Activated CD4-positive, alpha-beta T cell treated with anti-CD3 and anti-CD28 coated beads for 24 hours (primary cell): ENCODE measurements around the gene SERPIND1.
"Not testable (repeated sequence)": the region's sequence is repeated elsewhere in the genome, so short reads cannot be mapped to it uniquely, and the experiment has no call there.

Experiments used
- DNase-seq, 2 donors: peaks; one replicate each; pipeline ENCODE4 v3.0.0-alpha.2; 2020; ENCODE audit warnings: low read depth in 2 of 2

Gene SERPIND1, protein sequence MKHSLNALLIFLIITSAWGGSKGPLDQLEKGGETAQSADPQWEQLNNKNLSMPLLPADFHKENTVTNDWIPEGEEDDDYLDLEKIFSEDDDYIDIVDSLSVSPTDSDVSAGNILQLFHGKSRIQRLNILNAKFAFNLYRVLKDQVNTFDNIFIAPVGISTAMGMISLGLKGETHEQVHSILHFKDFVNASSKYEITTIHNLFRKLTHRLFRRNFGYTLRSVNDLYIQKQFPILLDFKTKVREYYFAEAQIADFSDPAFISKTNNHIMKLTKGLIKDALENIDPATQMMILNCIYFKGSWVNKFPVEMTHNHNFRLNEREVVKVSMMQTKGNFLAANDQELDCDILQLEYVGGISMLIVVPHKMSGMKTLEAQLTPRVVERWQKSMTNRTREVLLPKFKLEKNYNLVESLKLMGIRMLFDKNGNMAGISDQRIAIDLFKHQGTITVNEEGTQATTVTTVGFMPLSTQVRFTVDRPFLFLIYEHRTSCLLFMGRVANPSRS

DNA sequence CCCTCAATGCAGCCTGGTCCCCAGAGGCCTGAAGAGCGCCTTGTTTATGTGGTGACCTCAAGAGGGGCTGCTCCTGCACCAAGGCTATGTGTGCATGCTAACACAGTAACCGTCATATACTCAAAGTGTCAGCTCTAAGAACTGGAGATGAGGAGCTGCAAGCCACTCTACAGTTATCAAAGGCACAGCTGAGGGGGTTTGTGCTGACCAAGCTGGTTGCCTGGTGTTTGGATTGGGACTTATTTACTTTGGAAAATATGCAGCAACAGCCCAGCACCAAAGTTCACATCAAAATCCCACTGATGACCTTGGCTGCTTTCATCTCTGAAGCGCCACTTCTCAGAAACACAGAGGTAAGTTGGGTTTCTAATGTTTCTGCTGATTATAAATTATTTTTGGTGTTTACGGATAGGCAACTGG is at the start of gene SERPIND1:
TSS of gene SERPIND1 (plus strand) at position 321 of the 420 bp plus-strand sequence. CDS start 5,200 bp downstream, outside the sequence.
- no peak for DNase-seq

DNA sequence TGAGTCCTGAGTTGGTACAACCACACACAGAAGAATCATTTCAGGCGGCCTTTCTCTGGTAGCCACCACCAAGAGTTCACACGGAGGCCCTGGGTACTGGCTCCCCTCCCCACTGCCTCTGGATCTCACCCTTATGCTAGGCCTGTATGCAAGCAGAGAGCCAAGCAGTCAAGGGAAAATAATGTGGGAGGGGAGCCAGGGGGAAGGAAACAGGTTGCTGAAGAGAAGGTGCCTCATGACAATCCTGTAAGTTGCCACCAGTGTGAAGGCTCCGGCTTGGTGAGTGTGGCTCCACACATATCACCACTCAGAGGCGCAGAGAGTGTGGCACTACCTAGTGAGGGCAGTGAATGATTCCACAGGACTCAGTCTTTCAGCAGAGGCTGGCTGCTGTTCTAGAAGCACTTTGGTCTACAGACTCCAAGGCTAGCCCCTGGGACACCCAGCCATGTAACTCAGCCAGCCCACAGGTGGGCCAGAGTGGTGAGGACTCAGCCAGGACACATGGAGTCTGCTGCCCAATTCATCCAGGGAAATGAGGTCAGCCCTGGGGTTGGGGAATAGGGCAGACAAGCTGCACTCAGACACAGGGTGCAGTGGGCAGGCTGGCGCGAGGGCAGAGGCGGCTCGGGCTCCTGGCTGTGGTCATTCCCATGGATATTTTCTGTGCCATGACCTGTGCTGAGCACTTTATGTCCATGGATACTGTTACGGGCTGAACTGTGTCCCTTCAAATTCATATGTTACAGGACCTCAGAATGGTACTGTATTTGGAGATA is 49.0 kb upstream of the SERPIND1 start:
- no peak for DNase-seq

DNA sequence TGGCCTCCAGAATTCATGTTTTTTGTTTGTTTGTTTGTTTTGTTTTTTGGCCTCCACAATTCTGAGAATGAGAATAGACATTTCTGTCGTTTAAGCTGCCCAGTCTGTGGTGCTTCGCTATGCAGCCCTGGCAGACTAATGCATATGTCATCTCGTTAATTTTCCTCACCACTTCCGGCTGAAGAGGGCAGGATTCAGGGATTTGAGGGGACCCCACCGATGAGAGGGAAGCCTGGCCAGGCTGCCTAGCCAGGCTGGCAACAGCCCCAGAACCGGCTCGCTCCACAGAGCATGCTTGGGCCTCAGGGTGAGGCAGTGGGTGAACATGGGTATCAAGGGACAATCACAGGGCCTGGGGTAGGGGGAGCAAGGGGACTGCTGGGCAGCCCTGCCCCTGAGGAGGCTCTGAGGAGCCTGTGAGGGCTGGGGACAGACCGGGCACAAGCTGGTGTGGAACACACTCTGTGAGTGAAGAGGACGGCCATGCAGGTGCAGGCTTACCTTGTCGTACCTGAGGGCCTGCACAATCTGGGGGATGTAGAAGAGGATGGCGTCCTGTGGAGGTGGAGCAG is 47.8 kb upstream of the SERPIND1 start:
- DNase-seq, result no peak

DNA sequence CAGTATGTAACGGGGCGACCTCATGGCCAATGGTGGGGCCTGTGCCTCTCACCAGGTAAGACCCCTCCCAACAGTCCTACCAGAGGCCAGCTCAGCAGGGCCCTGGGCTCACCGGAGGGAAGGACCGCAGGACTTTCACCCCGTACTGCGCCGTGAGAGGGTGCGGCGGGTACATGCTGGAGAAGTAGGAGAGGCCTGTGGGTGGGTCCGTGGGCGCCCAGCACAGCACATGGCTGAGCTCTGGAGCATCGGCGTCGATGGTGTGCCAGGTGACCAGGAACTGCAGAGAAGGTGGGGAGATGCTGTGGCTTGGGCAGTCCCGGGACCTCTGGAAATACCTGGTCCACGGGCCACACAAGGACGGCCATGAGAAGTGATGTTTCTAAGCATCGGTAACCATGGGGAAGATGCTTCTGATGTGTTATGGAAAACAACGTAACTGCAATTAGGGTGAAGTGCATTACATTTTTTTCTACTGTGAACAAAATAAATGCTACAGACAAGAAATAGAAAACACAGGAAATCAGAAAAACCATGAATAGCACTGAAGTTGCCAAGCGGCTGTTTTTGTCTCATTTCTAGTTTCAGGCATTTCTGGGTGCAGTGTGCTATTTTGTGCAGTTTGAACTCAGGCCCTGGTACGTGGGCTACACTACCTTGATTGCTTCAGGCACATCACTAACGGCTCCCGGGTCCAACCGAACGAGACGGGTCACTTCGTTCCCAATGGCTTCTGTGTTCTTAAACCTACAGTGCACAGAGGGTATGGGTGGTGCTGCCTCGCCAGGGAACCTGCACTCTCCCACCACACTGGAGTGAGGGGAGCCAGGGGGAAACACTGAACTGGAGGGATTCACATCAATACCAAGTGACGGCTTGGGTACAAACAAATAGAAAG is 46.5 kb upstream of the SERPIND1 start:
- no peak for DNase-seq

DNA sequence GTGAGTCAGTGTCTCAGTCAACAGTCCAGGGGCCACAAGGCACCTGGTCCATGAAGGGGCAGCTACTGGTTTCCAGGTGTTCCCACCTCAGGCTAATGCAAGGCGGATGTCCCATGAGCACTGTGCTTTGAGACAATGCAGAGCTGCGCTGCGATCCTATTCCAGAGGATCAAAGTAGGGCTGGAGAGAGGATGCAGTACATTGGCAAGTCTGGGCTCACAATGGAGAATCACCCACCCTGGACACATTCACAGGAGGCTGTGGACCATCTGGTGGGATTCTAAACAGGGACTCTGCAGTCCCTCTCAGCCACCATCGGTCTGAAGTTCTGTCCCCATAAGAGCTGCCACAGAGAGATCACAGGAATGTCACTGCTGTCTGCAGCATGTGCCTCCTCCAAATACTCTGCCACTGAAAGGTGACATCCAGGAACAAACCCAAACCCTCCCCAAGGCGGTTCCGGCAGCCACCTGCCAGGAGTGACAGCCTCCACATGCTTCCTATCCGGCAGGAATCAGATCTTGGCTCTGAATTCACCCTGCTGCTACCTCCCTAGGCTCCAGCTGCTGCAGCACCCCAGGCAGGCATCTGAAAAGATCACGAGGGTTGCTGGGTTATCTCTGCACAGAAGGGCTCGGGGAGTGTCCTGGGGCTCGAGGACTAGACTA is 45.3 kb upstream of the SERPIND1 start:
- no peak for DNase-seq

DNA sequence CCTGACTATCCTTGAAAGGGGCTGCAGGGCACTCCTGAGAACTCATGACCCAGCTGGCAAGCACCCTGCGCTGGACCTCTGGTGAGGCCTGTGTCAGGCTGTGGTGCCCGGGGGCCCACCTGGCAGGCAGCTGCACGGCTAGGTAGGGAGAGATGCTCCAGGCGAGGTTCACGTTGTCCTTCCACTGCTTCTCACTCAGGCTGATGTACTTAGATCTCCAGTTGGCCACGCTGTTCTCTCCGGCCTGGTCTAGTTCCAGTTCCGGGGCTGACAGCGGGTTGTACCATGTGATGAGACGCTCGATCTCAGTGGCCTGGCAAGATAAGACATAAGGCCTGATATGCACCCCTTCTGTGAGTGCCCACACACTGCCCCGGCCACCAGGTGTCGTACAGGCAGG is 44.7 kb upstream of the SERPIND1 start:
- no peak for DNase-seq

DNA sequence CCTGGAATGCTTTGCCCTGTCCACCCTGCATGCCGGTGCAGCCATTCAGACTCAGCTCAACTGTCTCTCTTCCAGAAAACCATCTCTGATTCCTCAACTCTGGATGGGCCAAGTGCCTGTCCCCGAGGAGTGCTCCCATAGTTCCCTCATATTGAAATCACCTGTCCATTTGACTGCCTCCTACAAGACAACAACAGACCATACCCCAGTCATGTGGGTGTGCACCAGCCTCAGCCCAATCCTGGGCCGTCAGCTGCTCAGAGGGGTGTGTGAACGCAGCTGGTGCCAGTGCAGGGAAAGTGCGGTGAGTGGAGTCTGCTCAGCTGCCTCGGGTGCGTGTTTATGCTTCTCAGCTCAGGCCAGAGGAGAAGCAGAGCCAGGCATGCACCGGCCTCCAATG is 41.5 kb upstream of the SERPIND1 start:
- not testable (repeated sequence) for DNase-seq

DNA sequence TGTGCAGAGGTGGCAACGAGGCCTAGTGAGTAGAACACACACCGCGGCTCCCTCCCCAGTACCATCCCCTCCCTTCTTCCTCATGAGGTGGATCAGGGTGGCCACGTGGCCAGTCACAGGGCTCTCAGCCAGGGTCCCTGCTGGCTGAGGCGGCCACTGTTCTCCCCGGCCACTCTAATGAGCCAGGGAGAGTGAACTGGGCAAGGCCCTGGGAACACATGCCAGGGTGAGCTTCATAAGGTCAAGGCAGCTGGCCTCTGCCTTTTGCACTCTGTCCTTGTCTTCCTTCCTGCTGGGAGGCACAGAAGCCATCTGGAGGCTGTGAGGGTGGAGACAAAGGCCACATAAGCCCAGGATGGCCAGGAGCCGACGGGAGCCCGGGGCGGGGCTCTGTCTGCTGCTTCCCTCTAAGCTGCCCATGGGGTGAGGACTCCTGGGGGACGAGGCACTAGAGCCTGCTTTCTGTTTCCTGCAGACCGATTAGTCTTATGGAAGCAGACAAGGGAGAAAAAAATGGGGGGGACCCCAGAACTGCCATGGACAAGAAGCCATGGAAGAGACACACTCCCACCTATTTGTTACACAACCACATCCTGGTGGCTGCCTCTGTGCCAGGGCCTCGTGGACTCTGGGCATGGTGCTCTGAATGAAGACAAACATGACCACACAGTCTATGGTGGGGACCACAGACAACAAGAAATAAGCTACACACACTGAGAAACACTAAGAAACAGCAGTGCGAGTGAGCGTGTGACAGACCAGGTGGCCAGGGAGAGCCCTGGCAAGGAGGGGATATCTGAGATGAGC is 38.4 kb upstream of the SERPIND1 start:
- DNase-seq, result not testable (repeated sequence)

DNA sequence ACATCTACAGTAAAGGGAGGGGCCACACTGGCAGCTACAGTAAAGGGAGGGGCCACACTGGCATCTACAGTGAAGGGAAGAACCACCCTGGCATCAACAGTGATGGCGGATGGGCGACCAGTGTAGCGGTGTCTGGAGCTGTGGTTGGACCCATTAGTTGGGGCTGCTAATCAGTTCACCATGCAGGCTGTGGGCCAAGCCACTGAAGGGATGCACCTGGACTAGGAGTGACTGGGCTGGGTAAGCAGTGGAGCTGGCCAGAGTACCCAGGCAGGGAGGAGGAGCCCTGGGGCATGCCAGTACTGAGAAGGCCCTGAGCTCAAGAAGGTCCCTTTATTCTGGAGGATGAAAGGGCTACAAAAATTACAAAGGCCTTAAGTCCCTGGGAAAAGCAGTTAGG is 37.0 kb upstream of the SERPIND1 start:
- not testable (repeated sequence) for DNase-seq

DNA sequence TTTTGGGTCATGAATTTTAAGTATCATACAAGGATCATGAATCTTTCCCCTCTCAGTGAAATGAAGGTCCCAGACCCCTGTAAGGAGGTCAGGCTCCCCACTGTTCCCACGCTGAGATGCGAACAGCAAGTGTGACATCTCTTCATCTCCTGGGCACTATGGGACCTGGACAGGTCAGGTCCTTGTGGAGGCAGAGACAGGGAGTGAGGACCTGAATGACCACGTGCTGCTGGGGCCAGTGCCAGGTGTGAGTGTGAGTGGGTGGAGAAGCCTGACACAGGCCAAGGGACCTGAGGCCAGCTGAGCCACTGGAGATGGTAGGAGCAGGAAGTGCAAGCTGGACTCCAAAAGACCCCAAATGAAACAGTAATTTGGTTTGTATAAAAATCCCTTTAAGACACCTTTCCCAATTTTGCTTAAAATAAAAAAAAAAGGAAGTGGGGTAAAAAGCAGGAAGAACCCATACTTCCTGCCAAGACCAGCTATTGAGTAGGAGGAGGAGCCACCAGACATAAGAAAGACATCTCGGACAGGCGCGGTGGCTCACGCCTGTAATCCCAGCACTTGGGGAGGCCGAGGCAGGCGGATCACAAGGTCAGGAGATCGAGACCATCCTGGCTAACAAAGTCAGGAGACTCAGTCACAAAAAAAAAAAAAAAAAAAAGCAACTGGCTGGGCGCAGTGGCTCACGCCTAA is 35.4 kb upstream of the SERPIND1 start:
- DNase-seq, result no peak

DNA sequence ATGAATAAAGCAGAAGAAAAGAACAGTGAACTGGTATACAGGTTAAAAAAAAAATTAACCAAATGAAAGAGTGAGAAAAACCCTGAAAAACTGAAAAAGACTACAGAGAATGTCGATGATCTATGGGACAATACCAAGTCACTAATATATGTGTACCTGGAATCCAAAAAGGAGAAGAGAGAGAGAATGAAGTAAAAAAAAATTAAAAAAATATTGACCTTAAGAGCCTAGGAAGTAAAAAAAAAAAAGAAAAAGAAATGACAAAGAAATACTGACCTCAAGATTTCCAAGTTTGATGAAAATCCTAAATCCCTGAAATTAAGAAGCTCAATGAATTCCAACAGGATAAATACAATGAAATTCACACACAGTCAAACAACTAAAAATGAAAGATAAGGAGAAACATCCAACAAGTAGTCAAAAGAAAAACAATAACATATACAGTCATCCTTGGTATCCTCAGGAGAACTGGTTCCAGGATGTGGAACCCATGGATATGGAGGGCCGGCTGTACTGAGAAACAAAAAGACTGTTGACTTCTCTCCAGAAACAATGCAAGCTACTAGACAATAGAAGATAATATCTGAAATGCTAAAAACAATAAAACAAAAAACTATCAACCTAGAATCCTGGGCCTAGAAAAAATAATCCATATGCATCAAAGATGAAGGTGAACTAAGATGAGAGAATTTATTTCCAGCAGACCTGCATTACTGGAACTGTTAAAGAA is 33.5 kb upstream of the SERPIND1 start:
- DNase-seq, result no peak

DNA sequence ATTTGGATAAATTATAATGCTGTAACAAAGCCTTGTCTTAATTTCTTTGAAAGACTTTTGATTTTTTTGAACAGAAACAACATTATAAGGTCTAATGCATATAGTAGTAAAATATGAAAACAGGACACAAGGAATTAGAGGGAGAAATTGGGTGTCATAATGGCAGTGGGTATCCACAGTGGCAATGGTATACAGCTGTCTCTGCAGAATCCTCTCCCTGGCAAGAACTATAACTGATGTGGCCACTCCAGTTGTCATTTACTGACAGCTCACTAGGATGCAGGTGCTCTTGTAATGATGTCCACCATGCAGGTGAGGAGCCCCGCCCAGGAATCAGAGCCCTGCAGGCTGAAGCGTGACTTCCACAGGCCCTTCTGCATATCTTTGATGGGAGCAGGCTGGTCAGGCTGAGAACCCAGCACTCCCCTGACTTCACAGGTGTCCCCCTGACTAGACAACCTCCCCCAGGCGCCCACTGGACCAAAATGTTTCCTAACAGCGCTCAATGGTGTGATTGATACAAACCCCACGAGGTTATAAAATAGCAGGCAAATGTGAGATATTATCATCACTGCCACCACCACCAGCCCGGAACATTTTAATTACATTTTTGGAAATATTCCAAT is 32.8 kb upstream of the SERPIND1 start:
- DNase-seq, result no peak

DNA sequence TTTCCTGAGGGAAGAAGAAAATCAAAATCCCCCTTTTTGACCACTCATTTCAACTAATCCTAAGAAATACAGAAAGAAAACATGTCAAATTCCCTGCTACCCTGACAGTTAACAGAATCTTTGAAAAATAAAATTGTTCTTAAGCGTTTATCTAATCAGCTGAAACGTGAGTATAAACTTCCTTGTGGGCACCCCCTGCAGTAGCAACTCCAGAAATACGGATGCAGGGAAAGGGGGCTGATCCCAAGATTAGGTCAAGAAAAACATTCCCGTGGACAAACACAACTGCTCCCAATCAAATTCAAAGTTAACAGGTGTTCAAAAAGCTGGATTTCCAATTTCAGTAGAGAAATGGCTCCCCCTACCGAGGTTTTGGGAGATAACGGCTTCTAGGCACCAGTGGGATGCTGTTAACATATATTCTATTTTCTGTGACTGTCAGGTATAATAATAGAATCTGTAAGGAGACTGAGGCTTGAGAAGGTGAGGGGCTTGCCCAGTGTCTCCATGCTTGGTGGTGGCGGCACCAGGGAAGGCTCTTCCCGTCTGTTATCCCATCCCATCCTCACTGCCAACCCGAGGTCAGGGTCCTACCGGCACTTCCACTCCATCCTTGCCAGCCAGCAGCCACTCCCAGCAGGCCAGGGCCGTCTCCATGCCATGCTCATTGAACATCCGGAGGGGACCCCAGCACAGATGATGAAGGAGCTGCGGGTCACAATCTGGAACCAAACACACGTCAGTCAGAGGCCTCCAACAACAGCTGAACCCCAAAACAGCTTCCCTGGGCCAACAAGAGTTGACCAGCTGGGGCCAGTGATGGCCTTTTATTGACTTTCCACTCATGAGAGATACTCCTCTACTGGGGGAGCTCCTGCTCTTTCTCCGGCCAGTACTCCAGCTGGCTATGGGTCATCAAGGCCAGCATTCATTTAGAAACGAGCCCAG is 32.0 kb upstream of the SERPIND1 start:
- DNase-seq, result peak; percentile 22 to 29

DNA sequence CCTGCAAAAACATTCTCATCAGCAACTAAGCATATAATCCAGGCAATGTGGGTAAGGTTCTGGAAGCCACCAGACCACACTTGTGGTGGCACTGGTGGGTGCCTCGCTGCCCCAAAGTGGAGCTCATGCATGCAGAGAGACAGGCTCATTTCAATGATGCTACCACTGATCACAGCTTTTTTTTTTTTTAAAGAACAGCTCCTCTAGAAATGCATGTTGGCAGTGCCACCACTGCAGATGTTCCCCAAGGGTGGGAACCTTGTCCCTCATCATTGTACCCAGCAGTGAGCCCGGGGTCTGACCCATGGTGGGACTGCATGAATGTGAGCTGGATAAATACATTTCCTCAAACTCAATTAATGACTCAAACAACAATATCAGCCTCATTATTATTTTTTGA is 31.1 kb upstream of the SERPIND1 start:
- DNase-seq, result no peak

DNA sequence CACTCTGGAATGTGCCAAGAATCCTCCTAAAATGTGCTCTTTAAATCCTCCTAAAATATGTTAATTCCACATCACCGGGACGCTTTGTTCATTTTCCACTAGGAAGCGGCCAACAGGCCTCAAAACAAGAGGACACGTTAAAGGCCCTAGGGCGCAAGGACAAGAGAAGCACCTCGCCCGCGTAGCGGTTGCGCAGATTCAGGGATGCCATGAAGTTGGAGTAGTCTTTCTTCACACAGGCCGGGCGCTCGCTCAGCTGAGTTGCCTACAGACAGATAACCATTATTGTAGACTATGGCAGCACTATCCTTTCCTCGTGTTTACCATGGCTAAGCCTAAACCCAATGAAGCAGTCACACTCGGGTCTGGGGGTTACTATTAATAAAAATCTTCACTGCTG is 29.5 kb upstream of the SERPIND1 start:
- DNase-seq, result no peak

DNA sequence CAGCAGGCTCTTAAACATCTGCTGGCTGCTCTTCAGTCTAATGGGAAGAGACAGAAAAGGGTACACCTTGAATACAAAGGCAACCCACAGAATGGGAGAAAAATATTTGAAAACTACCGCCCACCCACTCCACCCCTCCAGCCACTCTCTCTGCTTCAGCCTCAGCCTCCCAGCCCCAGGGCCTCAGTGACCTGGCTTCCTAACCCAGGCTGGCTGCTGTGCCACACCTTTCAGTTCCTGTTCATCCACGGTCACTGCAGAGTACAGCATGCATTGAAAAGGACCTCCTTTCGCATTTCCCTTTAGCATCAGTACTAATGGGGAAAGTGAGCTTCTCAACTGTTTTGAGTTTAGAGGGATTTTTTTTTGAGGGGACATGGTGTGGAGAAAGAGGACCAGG is 28.8 kb upstream of the SERPIND1 start:
- DNase-seq, result no peak
